ENCODE measurements around the gene ABHD10.

ABHD10 gene

GRCh38 chr3:111978583-111979433 is at the start of gene ABHD10:
TSS of gene ABHD10 (plus strand) at chr3:111979026. CDS start at chr3:111979062, 36 bp downstream.
- peak; percentile 80 to 96 for DNase-seq

- DNase-seq, result no peak
These were observed 49.3 kb upstream of the ABHD10 start for GRCh38 chr3:111929484-111929883.

DNA sequence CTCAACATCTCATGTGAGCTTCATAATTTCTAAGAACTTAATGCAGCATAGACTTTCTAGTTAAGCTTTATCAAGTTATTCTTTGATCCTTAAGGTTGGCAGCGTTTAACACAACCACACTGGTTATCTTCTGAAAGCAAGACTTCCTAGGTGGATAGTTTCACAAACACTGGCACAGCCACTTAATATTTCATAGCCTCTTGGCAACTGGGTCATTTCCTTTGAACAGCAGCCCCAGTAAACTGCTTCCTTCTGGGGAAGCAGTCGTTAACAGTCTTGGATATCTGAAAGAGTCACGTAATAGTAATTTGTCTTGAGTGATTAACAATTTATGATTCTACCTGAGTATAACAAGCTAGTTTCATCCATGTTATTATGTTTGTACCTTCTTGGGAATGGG is 45.9 kb upstream of the ABHD10 start:
- DNase-seq, result no peak

DNA sequence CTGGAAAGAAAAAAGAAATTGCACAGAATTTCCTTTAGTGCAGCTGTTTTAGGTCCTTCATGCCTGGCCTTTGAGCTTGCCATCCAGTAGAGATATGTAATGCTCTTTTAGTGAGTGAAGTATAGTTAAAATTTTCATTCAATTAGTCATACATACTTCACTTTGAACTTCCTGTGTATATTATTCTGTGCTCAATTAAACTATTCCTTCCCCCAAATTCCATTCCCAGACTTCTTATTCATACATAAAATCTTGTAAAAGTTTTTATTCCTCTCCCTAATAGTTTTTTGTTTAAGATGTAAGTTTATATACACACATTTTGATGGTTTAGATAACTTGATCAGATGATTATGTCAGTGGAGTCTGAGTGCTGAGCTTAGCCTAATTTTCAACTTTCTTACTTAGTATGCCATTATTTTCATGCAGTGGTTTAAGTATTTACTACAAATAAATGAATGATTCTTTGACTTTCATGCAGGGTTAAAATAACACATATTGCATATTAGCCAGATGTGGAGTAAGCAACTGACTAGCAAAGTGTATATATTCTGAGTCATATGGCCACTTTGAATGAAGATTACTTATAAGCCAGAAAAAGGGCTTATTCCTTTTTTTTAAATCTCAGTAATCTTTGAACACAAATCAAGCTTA is 42.5 kb upstream of the ABHD10 start:
- no peak for DNase-seq

- no peak for DNase-seq
These were observed 41.9 kb upstream of the ABHD10 start for GRCh38 chr3:111936967-111937366.

- no peak for DNase-seq
These were observed 41.0 kb upstream of the ABHD10 start for GRCh38 chr3:111937871-111938270.

DNA sequence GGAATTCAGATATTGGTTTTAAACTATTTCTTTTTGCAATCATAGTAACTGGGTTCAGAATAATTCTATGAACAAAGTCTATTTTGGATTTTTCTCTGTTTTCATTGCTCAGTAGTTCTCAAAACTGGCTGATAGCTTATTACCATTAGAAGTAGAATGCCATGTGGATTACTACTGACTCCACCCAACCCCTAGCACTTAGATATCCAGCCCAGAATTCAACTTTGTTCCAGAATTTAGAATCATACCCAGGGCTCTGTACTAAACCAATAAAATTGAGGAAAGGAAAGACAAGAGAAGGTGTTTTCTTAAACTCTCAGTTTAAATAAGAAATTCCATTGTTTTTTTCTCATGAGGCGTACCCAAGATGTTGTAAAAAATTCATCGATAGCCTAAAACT is 39.0 kb upstream of the ABHD10 start:
- no peak for DNase-seq

DNA sequence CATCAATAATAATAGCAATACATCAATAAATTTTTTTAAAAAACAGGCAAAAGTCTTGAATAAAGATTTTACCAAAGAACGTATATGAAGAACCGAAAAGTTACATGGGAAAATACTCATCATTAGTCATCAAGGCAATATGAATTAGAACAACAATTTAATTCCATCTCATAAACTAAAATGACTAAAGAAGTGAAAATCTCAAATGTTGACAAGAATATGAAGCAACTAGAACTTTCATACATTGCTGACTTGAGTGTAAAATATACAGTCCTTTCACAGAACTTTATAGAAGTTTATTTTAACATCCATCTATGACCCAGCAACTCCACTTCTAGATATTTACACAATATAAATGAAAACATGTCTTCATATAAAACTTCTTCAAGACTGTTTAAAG is 35.3 kb upstream of the ABHD10 start:
- DNase-seq, result no peak

- DNase-seq, result no peak
These were observed 34.5 kb upstream of the ABHD10 start for GRCh38 chr3:111944372-111944771.

- no peak for DNase-seq
These were observed 31.6 kb upstream of the ABHD10 start for GRCh38 chr3:111947231-111947630.

- no peak for DNase-seq
These were observed 30.0 kb upstream of the ABHD10 start for GRCh38 chr3:111948786-111949185.

DNA sequence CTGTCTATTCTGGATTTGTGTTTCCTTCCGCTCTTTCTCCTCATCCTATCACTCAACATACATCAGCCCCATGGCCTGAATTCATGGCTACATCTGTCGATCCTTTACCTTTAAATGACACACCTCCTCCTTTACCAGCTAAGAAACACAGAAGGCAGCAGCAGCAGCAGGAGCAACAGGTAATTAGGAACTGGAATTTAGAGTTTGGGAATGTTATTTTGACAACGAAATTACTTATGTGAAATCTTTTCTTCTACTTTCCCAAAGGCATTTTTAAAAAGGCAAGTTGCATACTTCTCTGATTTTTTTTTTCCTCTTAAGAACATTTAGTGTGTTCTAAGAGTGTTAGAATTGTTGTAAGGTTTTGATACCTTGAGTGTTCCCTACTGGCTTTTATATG is 29.1 kb upstream of the ABHD10 start:
- DNase-seq, result no peak

GRCh38 chr3:111951032-111951431 is 27.8 kb upstream of the ABHD10 start:
- DNase-seq, result no peak

DNA sequence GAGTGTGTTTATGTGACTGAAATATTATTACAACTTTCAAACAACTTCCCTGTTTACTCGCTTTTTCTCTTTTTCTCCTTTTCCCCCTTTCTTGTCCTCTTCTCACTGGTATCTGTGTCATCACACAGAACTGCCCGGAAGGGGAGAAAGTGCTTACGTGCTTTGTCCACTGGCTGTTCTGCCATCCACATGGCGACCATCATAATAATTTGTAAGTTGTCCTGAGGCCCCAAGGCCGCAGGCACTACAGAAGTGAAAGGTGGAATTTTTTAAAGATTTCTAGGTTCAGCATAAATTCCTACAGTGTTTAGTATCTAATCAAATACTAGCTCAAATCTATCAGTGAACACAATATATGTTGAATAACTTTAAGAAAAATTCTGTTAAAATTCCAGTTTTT is 26.7 kb upstream of the ABHD10 start:
- no peak for DNase-seq

GRCh38 chr3:111952866-111953450 is 25.9 kb upstream of the ABHD10 start:
- no peak for DNase-seq

GRCh38 chr3:111954228-111954990 is 24.4 kb upstream of the ABHD10 start:
- no peak for DNase-seq

- DNase-seq, result no peak
These were observed 22.9 kb upstream of the ABHD10 start for GRCh38 chr3:111955876-111956275.

DNA sequence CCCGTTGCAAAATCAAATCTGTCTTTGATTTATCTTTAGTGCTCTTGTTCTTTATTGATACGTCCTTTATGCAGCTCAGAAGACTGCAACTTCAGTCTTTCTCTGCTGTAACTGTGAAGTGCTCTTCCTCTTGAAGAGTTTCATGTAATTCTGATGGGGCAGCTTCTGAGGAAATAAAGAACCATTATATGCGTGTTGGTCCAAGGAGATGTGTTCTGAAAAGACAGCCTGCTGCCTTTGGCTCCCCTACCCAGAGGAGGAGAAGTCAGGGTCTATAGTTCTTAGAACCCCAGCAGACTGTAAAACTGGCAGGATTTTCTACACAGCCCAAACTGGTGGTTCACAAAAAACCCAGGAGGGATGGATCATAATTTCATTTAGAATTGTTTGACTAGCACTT is 22.4 kb upstream of the ABHD10 start:
- no peak for DNase-seq

- DNase-seq, result no peak
These were observed 21.7 kb upstream of the ABHD10 start for GRCh38 chr3:111956995-111957734.

- DNase-seq, result no peak
These were observed 17.2 kb upstream of the ABHD10 start for GRCh38 chr3:111961461-111962164.

DNA sequence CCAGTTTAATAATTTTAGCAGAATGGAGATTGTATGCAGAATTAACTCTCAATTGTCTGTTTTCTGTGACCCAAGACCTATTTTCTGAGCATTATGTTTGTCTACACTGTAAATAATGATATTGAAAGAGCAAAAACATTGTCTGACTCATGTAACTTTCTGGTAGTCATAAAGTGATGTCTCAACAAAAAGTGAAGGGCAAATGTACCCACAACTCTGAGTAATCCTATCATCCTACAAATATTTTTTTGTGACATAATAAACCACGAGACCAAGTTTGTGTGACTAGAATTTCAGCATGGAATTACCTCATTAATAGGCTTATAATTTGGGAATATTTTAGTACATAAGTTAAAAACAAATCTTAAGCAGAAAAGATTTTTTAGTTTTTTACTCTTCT is 15.4 kb upstream of the ABHD10 start:
- no peak for DNase-seq

- no peak for DNase-seq
These were observed 13.3 kb upstream of the ABHD10 start for GRCh38 chr3:111965484-111965883.
